GM19023 (cell line): ENCODE results near the gene GSTT2.

Experiments
- ATAC-seq: cut with Tn5 transposase; IDR thresholded peaks from one replicate; pipeline ENCODE4 v1.9.1; 2021; ENCODE audit warnings: mild to moderate bottlenecking, moderate library complexity; ENCODE audit not compliant: unreplicated experiment

Gene GSTT2

DNA sequence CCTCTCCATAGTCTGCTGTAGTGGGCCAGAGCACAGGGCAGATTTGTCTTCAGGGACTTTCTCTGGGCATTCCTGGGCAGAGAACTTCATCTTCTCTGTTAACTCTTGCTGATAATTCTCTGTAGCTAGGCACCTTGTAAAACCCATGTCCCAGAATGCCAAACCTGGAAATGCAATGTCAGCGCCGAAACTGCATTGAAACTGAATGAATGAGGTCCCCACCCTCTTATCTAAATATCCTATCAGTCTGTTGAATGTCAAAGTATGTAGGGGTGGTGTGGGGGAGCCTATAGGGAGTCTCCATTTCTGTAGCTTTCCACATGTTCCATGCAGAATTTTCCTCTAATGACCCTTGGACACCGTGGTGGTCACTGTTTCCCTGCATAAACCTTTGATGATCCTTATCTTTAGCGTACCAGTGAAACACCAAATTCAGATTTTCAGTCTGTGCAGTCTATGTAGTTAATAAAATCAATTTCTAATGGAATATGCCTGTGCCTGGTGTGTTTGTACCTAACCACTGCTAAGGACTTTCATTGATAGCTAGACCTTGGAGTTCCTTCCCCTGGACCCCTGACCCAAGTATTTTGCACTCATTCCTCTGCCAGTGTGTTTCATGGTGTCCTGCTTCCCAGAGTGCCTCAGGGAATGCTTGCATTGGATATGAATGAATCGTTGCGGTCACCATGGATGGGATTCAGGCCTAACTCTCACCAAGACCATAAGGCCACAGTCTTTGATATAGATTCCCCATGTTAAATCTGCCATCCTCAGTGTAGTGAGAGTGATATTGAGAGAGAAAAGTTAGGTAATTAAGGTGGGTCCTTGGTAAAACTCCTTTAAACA, 28.7 kb downstream of the GSTT2 start:
- ATAC-seq = no peak

DNA sequence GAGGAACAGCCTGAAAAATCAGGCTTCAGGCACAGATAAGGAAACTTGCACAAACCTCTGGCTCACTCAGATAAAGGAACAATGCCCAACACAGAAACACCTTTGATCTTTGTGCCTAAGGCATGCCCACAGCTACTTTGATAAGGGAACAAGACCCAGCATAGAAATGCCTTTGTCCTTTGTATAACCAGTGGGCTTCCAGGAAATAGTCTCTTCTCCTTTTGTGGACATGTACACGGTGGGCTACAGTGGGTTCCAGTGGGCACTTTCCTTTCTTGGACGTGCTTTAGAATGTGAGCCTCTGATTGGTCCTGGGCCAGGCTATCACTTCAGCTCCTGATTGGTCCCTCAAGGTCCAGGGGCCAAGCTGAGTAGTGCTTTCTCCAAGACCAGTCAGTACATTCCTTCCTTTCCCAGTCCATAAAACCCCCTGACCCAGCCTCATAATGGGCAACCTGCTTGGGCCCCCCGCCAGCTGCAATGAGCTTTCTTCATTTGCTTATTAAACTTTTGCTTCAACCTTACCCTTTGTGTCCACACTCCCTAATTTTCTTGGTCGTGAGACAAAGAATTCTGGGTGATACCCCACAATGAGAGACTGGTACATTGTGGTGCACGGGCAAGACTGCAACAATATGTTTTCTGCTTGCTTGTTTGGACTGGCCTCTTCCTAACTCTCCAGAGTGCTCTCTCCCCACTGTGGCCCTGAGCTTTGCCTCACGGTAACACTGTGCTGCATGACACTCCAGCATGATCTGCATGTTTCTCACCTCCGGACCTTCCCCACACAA, 29.5 kb downstream of the GSTT2 start:
- ATAC-seq = no peak

DNA sequence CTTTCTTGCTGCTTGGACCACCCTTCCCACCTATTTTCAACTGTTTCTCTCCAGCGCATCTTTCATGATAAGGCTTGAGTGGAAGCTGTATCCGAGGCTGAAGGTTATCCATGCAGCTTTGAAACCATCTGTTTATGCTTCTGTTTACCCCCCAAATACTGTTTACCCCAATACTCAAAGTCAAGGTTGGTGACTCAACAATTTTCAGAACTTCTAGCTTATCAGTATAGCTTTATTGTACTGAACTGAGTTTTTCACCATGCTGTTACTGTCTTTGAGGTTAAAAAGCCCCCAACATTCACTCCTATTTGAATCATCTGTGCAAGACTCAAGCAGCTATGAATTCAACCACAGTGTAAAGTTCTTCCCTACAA, 30.1 kb downstream of the GSTT2 start:
- ATAC-seq = no peak

DNA sequence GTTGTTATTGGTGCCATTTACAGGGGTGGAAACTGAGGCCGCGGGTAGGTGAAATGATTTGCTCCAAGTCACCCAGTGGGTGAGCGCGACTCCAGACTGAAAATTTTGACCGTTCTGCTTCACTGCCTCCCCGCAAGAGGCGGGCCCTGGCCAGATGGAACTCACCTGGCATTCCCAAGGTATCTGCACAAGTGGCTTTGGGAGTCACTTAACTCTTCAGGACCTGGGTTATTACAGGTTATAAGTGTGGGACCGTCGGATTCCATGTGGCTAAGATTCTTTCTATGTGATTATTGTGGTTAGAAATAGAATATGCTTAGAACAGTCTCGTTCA, 31.8 kb downstream of the GSTT2 start:
- no peak for ATAC-seq

DNA sequence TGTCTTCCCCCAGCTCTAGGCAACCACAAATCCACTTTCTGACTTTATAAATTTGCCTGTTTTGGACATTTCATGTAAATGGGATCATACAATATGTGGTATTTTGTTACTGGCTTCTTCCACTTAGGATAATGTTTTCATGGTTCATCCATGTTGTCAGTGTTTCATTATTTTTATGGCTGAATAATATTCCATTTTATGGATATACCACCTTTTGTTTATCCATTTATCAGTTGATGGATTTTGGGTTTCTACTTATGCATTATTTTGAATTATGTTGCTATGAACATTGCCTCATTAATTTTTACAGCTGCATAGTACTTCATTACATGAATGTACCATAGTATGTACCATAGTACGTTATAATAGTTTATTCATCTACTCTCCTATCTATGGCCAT, 36.2 kb downstream of the GSTT2 start:
- no peak for ATAC-seq

DNA sequence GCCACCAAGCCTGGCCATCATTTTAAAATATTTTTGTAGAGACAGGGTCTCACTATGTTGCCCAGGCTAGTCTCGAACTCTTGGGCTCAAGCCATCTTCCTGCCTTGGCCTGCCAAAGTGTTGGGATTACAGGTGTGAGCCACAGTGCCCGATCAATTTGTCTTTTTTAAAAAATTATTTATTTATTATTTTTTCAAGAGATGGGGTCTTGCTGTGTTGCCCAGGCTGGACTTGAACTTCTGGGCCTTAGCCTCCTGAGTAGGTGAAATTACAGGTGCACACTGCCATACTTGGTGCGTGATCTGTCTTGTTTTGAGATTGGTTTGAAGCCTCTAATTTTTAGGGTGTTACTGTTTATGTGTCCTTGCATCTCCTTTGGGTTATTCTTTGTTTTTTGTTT, 41.4 kb downstream of the GSTT2 start:
- ATAC-seq = no peak

DNA sequence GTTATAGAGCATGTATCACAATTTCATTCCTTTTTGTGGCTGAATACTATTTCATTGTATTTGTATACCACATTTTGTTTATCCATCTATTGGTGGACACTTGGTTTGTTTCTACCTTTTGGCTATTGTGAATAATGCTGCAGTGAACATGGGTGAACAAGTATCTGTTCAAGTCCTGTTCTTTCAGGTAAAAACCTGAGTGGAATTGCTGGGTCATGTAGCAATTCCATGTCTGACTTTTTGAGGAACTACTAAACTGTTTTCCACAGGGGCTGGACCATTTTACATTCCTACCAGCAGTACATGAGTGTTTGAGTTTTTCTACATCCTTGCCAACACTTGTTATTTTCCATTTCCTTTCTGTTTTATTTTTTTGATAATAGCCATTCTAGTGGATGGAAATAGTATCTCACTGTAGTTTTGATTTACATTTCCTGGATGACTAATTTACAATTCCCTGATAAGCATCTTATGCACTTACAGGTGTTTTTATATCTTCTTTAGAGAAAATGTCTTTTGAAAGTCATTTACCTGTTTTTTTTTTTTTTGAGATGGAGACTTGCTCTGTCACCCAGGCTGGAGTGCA, 43.4 kb downstream of the GSTT2 start:
- no peak for ATAC-seq

DNA sequence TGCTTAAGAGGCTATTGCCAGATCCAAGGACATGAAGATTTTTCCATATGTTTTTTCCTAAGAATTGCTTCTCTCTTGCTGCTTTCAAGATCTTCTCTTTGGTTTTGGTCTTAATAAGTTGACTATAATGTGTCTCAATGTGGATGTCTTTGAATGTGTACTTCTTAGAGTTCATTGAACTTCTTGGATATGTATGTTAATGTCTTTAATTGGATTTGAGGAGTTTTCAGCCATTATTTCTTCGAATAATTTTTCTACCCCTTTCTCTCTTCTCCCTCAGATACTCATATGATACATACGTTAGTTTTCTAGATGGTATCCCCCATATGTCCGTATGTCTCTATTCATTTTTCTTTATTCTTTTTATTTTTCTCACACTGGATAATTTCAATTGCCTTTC, 44.4 kb downstream of the GSTT2 start:
- no peak for ATAC-seq

DNA sequence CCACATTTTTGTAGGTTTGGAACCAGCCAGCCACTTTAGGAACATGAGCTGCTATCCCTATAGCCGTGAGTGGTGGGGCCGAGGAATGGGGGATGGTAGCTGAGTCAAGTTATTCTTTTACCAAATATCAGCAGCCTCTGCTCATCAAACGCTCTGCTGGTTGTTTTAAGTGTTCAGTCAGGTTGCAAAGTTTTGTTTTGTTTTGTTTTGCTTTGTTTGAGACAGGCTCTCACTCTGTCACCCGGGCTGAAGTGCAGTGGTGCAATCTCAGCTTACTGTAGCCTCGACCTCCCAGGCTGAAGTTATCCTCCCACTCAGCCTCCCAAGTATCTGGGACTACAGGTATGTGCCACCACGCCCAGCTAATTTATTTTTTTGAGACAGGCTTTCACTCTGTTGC, 45.5 kb downstream of the GSTT2 start:
- ATAC-seq = no peak

DNA sequence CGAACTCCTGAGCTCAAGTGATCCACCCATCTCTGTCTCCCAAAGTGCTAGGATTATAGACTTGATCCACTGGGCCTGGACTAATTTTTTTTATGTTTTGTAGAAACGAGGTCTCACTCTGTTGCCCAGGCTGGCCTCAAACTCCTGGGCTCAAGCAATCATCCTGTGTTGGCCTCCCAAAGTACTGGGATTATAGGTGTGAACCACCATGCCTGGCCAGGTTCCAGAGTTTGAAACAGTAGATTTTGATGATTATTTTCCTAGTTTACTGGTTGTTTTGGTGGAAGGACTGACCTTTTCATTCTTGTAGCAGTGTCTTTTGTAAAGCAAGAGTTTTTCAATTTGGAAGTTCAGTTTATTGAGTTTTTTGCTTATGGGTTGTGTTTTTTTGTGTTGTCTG, 46.1 kb downstream of the GSTT2 start:
- no peak for ATAC-seq

DNA sequence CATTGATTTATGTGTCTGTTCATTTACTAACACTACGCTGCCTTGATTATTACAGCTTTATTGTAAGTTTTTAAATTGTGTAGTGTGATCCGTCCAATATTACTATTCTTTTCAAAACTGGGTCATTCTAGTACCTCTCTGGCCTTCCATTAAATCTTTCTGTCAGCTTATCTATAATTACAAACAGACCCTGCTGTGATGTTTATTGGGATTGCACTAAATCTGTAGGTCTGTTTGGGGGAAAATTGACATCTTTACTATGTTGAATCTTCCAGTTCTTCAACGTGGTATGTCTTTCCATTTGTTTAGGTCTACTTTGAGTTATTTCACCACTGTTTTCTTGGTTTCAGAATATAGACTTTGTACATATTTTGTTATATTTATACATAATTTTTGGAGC, 46.8 kb downstream of the GSTT2 start:
- no peak for ATAC-seq

DNA sequence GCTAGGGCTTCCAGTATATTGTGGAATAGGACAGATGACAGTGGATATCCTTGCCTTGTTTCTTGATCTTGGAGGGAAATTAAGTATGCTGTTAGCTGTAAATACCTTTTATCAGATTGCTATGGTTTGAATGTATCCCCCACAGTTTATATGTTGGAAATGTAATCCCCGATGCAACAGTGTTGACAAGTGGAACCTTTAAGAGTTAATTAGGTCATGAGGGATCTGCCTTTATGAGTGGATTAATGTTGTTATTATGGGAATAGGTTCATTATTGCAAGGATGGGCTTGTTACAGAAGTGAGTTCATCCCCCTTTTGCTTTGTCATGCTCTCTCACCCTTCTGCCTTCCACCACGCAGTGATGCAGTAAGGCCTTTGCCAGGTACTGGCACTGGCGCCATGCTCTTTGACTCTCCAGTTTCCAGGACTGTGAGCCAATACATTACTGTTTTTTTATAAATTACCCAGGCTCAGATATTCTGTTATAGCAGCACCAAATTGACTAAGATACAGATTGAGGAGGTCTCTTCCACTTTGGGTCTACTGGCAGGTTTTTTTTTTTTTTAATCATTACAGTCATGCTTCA, 47.5 kb downstream of the GSTT2 start:
- no peak for ATAC-seq

DNA sequence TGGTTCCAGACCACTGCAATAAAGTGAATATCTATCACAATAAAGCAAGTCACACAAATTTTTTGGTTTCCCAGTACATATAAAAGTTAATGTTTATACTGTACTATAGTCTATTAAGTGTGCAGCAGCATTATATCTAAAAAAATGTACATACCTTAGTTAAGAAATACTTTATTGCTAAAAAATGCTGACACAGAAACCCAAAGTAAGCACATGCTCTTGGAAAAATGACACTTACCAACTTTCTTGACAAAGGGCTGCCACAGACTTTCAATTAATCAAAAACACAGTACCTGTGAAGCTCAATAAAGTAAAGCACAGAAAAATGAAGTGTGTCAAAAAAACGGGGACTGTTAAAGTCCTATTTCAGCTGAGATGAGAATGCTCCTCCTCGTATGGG, 48.1 kb downstream of the GSTT2 start:
- ATAC-seq = no peak

DNA sequence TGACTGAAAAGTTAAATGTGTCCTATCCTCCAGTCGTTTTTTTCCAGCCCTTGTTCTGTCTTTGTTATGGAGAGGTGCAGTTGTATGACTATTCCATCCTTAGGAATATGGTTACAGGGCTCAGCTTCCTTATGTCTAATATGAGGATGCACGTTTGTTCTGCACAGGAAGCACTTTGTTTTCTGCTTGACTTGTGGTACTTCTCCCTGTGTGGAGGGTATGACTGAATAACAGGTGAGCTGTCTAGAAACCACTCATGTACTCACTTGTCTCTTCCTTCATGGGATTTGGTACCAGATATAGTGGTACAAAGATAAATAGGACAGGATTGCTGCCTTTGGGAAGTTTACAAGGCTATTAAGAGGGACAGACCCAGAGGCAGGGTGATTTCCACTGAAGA, 48.6 kb downstream of the GSTT2 start:
- ATAC-seq = no peak

DNA sequence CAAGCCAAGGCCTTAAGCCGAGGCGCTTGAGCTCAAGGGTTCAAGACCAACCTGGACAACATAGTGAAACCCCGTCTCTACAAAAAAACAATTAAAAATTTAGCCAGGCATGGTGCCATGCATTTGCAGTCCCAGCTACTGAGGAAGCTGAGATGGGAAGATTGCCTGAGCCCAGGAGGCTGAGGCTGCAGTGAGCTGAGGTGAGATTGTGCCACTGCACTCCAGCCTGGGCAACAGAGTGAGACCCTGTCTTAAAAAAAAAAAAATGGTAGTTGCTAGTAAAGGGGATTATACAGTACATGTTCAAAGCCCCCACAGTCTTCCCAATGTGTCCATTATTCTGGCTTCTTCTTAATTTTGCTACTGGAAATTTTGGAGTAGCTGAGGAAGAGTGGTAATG, 49.4 kb downstream of the GSTT2 start:
- no peak for ATAC-seq

DNA sequence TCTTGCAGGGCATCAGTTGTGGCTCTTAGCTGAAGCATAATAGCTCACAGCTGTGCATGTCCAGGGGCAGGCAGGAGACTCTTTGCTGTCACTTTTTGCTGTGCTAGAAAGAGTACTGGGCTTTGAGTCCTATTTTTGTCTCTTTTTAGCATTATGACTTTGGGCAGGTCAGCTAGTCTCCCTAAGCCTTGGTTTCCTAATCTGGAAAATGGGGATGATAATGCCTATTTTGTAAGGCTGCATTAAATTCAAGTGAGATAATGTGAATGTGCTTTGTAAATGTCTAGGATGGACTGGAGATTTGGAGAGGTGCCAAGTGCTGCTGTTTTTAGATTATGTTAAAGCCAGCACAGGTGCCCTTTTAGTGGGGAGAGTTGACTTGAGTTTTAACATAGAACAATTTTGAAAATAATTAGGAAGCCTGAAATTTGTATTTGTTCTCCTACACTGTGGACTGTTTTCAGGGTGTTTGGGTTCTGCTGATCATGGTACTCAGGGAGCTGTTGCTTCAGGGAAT, 50.3 kb downstream of the GSTT2 start:
- ATAC-seq = no peak
